Glutamatergic neuron (in vitro differentiated cells): ENCODE measurements around the gene MRPL11. TPM values are rescaled to one million over a fixed set of nuclear protein-coding genes. Genes with fewer than 3 reads are reported as not detected.

ENCODE experiments used
- DNase-seq: peaks from one replicate; pipeline ENCODE4 v3.0.0; 2022
- H3K27ac Mint-ChIP-seq: one replicate; pipeline ENCODE4 v1.8.0; 2020; ENCODE audit warnings: mild to moderate bottlenecking, mixed read lengths, inconsistent platforms; ENCODE audit not compliant: unreplicated experiment
- H3K27me3 Mint-ChIP-seq: one replicate; pipeline ENCODE4 v1.8.0; 2020; ENCODE audit warnings: mild to moderate bottlenecking, moderate library complexity, mixed read lengths, inconsistent platforms; ENCODE audit not compliant: unreplicated experiment
- H3K36me3 Mint-ChIP-seq: one replicate; pipeline ENCODE4 v1.8.0; 2020; ENCODE audit warnings: mild to moderate bottlenecking, mixed read lengths, inconsistent platforms; ENCODE audit not compliant: unreplicated experiment
- H3K4me1 Mint-ChIP-seq: one replicate; pipeline ENCODE4 v1.8.0; 2020; ENCODE audit warnings: mild to moderate bottlenecking, low read depth, mixed read lengths, inconsistent platforms; ENCODE audit not compliant: unreplicated experiment
- H3K4me3 Mint-ChIP-seq: one replicate; pipeline ENCODE4 v1.8.0; 2020; ENCODE audit warnings: mild to moderate bottlenecking, mixed read lengths, inconsistent platforms; ENCODE audit not compliant: unreplicated experiment
- H3K9me3 Mint-ChIP-seq: one replicate; pipeline ENCODE4 v1.8.0; 2020; ENCODE audit warnings: mild to moderate bottlenecking, moderate library complexity, mixed read lengths, inconsistent platforms; ENCODE audit not compliant: unreplicated experiment
- CTCF ChIP-seq: fragments of 200-600 bp; sonication (generic); IDR thresholded peaks from one replicate; pipeline ENCODE4 v1.5.0; 2021; ENCODE audit not compliant: partially characterized antibody, unreplicated experiment
- total RNA-seq: library from RNA; stranded (reverse); fragmentation: NEBNext Ultra II Directional; extraction: Animal tissue kit (Norgen Biotek cat#: 25700); gene quantifications from one replicate; pipeline ENCODE4 v1.2.1, GENCODE V29; 2021; ENCODE audit not compliant: unreplicated experiment

MRPL11 gene
- total RNA-seq, 1 donor from 2014 or later = 27.5 TPM

- no peak for TF ChIP-seq CTCF
- no peak for DNase-seq
Observed at GRCh38 chr11:66475349-66476172, 36.9 kb upstream of the MRPL11 start.

GRCh38 chr11:66473608-66474515, 35.2 kb upstream of the MRPL11 start:
- H3K4me1 Mint-ChIP-seq = peaks cover 17% of the 10 kb centered on the region
- peaks cover 3% of the 10 kb centered on the region for H3K9me3 Mint-ChIP-seq
- TF ChIP-seq CTCF = no peak
- peak overlapping the region; percentile 59 for H3K27ac Mint-ChIP-seq
- peaks cover 14% of the 10 kb centered on the region for H3K27me3 Mint-ChIP-seq
- DNase-seq = no peak
- H3K36me3 Mint-ChIP-seq = no peaks in the 10 kb centered on the region
- H3K4me3 Mint-ChIP-seq = no peak overlapping the region

More at GRCh38 chr11:66475349-66476172, 36.9 kb upstream of the MRPL11 start:
- Mint-ChIP-seq H3K27me3 (peaks cover 17% of the 10 kb centered on the region), H3K27ac (no peak overlapping the region), H3K9me3 (no peaks in the 10 kb centered on the region), H3K4me1 (peaks cover 10% of the 10 kb centered on the region), H3K36me3 (no peaks in the 10 kb centered on the region), H3K4me3 (no peak overlapping the region)

DNA sequence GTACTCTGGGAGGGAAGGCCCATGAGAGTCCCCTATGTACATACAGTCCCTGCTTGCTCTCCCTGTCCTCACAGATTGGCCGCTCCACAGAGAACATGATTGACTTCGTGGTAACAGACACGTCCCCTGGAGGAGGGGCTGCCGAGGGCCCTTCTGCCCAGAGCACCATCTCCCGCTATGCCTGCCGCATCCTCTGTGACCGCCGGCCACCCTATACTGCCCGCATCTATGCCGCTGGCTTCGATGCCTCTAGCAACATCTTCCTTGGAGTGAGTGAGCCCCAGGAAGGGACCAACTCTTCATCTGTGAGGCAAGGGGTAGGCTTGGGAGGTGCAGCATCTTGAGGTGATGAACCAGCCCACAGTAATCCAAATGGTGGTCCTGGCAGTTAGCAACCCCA, 34.5 kb upstream of the MRPL11 start:
- Mint-ChIP-seq H3K4me1 (peaks cover 18% of the 10 kb centered on the region), H3K36me3 (no peaks in the 10 kb centered on the region), H3K27ac (no peak overlapping the region), H3K4me3 (no peak overlapping the region), H3K9me3 (peaks cover 5% of the 10 kb centered on the region), H3K27me3 (peaks cover 12% of the 10 kb centered on the region)
- no peak for DNase-seq
- TF ChIP-seq CTCF = no peak

GRCh38 chr11:66472054-66472453, 33.4 kb upstream of the MRPL11 start:
- H3K4me3 Mint-ChIP-seq = no peak overlapping the region

More at GRCh38 chr11:66472054-66472453, 33.4 kb upstream of the MRPL11 start:
- Mint-ChIP-seq H3K27me3 (peaks cover 12% of the 10 kb centered on the region), H3K27ac (no peak overlapping the region), H3K4me1 (peaks cover 18% of the 10 kb centered on the region), H3K36me3 (no peaks in the 10 kb centered on the region), H3K9me3 (peaks cover 7% of the 10 kb centered on the region)
- DNase-seq = no peak
- TF ChIP-seq CTCF = no peak
